Keratinocyte (primary cell): Measurements from ENCODE around the gene PIP4K2C.

ENCODE experiments used
- EZH2 ChIP-seq: IDR thresholded peaks from one replicate; pipeline ENCODE4 v1.6.1; 2012; ENCODE audit warnings: inconsistent platforms, mild to moderate bottlenecking, low read length, moderate library complexity
- TF ChIP-seq, protein P1 (sequence below), 3 experiments: IDR thresholded peaks in 1 of 3; conservative IDR thresholded peaks in 1 of 3; optimal IDR thresholded peaks in 1 of 3; 2 replicates in 2 of 3; 3 replicates in 1 of 3; pipeline versions ENCODE3 to v1.5.1; 2011; ENCODE audit warnings: low read length in 3 of 3, mild to moderate bottlenecking in 3 of 3, moderate library complexity in 2 of 3, control low read depth in 1 of 3, inconsistent platforms in 1 of 3; ENCODE audit not compliant: insufficient read depth in 2 of 3; ENCODE audit errors: extremely low read depth in 1 of 3

DNA sequence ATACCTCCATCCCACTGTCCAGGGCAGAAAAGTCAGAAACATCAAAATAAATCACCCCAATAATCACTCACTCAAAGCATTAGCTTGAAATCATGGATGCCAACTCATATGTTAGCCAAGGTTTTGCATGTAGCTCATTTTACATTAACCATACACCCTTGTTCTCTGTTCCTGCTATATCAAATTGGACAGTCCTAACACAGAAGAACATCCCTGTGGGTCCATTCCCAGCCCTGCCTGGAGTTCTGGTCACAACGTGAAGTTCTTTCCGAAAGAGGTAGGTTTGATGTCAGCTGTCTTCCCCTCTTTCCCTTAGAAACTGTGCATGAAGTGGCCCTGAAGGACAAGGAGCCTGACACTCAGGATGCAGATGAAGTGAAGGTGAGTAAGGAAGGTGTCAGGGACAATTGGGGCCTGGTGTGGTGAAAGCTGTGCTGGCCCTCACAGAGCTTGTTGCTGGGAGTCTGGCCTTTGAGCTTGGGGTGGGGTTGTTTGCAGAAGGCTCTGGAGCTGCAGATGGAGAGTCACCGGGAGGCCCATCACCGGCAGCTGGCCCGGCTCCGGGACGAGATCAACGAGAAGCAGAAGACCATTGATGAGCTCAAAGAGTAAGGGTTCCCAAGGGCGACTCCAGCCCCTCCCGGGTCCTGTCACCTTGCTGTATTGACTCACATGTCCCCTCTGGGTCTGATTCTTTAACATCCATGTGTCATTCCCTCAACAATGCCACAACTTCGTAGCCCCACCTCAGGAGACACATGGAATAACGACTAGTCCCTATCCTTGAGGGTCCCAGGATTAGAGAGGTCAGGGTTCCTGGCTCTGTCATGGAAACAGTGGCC is 15.0 kb upstream of the PIP4K2C start:
- TF ChIP-seq, protein P1, sequence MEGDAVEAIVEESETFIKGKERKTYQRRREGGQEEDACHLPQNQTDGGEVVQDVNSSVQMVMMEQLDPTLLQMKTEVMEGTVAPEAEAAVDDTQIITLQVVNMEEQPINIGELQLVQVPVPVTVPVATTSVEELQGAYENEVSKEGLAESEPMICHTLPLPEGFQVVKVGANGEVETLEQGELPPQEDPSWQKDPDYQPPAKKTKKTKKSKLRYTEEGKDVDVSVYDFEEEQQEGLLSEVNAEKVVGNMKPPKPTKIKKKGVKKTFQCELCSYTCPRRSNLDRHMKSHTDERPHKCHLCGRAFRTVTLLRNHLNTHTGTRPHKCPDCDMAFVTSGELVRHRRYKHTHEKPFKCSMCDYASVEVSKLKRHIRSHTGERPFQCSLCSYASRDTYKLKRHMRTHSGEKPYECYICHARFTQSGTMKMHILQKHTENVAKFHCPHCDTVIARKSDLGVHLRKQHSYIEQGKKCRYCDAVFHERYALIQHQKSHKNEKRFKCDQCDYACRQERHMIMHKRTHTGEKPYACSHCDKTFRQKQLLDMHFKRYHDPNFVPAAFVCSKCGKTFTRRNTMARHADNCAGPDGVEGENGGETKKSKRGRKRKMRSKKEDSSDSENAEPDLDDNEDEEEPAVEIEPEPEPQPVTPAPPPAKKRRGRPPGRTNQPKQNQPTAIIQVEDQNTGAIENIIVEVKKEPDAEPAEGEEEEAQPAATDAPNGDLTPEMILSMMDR (optimal IDR thresholded peaks at IDR 0.05 in 1 of 3, IDR thresholded peaks at IDR 0.05 in 1 of 3, conservative IDR thresholded peaks at IDR 0.05 in 1 of 3; ENCODE audit: extremely low read depth in 1 of 3, insufficient read depth in 2 of 3, low read length in 3 of 3), result no peak
- TF ChIP-seq EZH2, result no peak
